Neural cell (in vitro differentiated cells): Measurements from ENCODE around the gene COQ2. TPM values are rescaled to one million over a fixed set of nuclear protein-coding genes. Genes with fewer than 3 reads are reported as not detected.

Experiments used
- H2AFZ ChIP-seq: fragments of 200-600, 300-800 bp; sonication (generic), shearing (Covaris generic); 2 replicates; pipeline ENCODE4 v1.6.0; 2014; ENCODE audit warnings: low read depth, mild to moderate bottlenecking, antibody characterized with exemption, low read length, moderate library complexity
- H3F3A ChIP-seq: fragments of 200-600 bp; shearing (Covaris generic); 2 replicates; pipeline ENCODE4 v1.6.1; 2016; ENCODE audit warnings: mild to moderate bottlenecking, moderate library complexity, mixed read lengths, antibody characterized with exemption, low read length; ENCODE audit not compliant: insufficient read depth, poor library complexity, severe bottlenecking
- H3K27ac ChIP-seq: fragments of 200-600, 300-800 bp; sonication (generic), shearing (Covaris generic); 2 replicates; pipeline ENCODE4 v1.5.1; 2014; ENCODE audit warnings: mild to moderate bottlenecking, low read length, moderate library complexity
- H3K27me3 ChIP-seq: fragments of 300-800, 200-600 bp; sonication (generic), shearing (Covaris generic); 2 replicates; pipeline ENCODE4 v1.6.0; 2014; ENCODE audit warnings: mild to moderate bottlenecking, low read depth, low read length, moderate library complexity; ENCODE audit not compliant: insufficient read depth
- H3K36me3 ChIP-seq: fragments of 300-800, 200-600 bp; sonication (generic), shearing (Covaris generic); 2 replicates; pipeline ENCODE4 v1.5.1; 2014; ENCODE audit warnings: mild to moderate bottlenecking, antibody characterized with exemption, low read length, moderate library complexity; ENCODE audit not compliant: insufficient read depth
- H3K4me2 ChIP-seq: fragments of 300-800, 200-600 bp; sonication (generic), shearing (Covaris generic); 2 replicates; pipeline ENCODE4 v1.6.0; 2014; ENCODE audit warnings: mild to moderate bottlenecking, low read length
- H3K4me3 ChIP-seq: fragments of 300-800, 200-600 bp; sonication (generic), shearing (Covaris generic); 2 replicates; pipeline ENCODE4 v1.5.1; 2014; ENCODE audit warnings: mild to moderate bottlenecking, low read length, moderate library complexity
- H3K79me2 ChIP-seq: fragments of 200-600 bp; shearing (Covaris generic); replicated peaks from 2 replicates; pipeline ENCODE4 v1.6.0; 2014; ENCODE audit warnings: mild to moderate bottlenecking, low read length, moderate library complexity; ENCODE audit not compliant: insufficient read depth
- H3K9ac ChIP-seq: fragments of 300-800, 200-600 bp; sonication (generic), shearing (Covaris generic); 2 replicates; pipeline ENCODE4 v1.6.1; 2016; ENCODE audit warnings: mild to moderate bottlenecking, low read length, mixed read lengths
- H3K9me2 ChIP-seq: fragments of 200-600 bp; shearing (Covaris generic); 2 replicates; pipeline ENCODE4 v1.6.1; 2016; ENCODE audit warnings: mild to moderate bottlenecking, low read length, mixed read lengths; ENCODE audit not compliant: insufficient read depth
- H3K9me3 ChIP-seq: fragments of 200-600, 300-800 bp; sonication (generic), shearing (Covaris generic); 2 replicates; pipeline ENCODE4 v1.6.1; 2016; ENCODE audit warnings: mild to moderate bottlenecking, mixed run types, low read length, moderate library complexity, mixed read lengths
- H4K20me1 ChIP-seq: fragments of 200-600 bp; shearing (Covaris generic); 2 replicates; pipeline ENCODE4 v1.6.1; 2016; ENCODE audit warnings: mild to moderate bottlenecking, mixed run types; ENCODE audit not compliant: insufficient read depth
- CTCF ChIP-seq: fragments of 450-650 bp; IDR thresholded peaks from 2 replicates; pipeline ENCODE4 v1.5.1; 2014; ENCODE audit warnings: antibody characterized with exemption, mild to moderate bottlenecking, moderate library complexity; ENCODE audit not compliant: poor library complexity, severe bottlenecking
- EP300 ChIP-seq: fragments of 450-650 bp; conservative IDR thresholded peaks from 2 replicates; pipeline ENCODE4 v1.6.1; 2014; ENCODE audit warnings: antibody characterized with exemption, mild to moderate bottlenecking, moderate library complexity; ENCODE audit not compliant: poor library complexity, severe bottlenecking
- EZH2 ChIP-seq: fragments of 200-600, 300-800 bp; shearing (Covaris generic), sonication (generic); IDR thresholded peaks from 2 replicates; pipeline ENCODE4 v1.6.1; 2014; ENCODE audit warnings: antibody characterized with exemption, low read length, borderline replicate concordance, mild to moderate bottlenecking; ENCODE audit not compliant: insufficient read depth, poor library complexity, severe bottlenecking
- MXI1 ChIP-seq: fragments of 450-650 bp; conservative IDR thresholded peaks from 2 replicates; pipeline ENCODE4 v1.6.1; 2014; ENCODE audit warnings: antibody characterized with exemption, mild to moderate bottlenecking; ENCODE audit not compliant: poor library complexity, severe bottlenecking
- POLR2AphosphoS5 ChIP-seq: IDR thresholded peaks from 2 replicates; pipeline ENCODE4 v1.6.1; 2012
- RAD21 ChIP-seq: fragments of 450-650 bp; conservative IDR thresholded peaks from 2 replicates; pipeline ENCODE4 v1.6.1; 2014; ENCODE audit warnings: antibody characterized with exemption, mild to moderate bottlenecking, moderate library complexity
- REST ChIP-seq: IDR thresholded peaks from 2 replicates; pipeline ENCODE4 v1.6.1; 2012; ENCODE audit warnings: borderline replicate concordance
- SMC3 ChIP-seq: fragments of 450-650 bp; conservative IDR thresholded peaks from 2 replicates; pipeline ENCODE4 v1.6.1; 2014; ENCODE audit warnings: antibody characterized with exemption, mild to moderate bottlenecking, moderate library complexity; ENCODE audit not compliant: poor library complexity
- TAF1 ChIP-seq: IDR thresholded peaks from 2 replicates; pipeline ENCODE4 v1.6.1; 2012; ENCODE audit warnings: low read depth
- polyA plus RNA-seq: library from polyadenylated mRNA; depleted of rRNA; stranded (reverse); fragments of >200 nt; gene quantifications from 2 replicates; pipeline ENCODE4 v1.2.3, GENCODE V29; 2014

Gene COQ2
- polyA plus RNA-seq, 1 donor from 2014 or later, result 19.8 TPM

- no peaks in the 10 kb centered on the region for H3K27me3 ChIP-seq
- H3K36me3 ChIP-seq, result no peaks in the 10 kb centered on the region
- no peak overlapping the region for H3K4me3 ChIP-seq
- TF ChIP-seq CTCF (no peak), SMC3 (no peak), EZH2 (no peak), TAF1 (no peak), EP300 (no peak), MXI1 (no peak), POLR2AphosphoS5 (no peak), REST (no peak), RAD21 (no peak)
- H3K9me2 ChIP-seq, result no peaks in the 10 kb centered on the region
- no peaks in the 10 kb centered on the region for H3F3A ChIP-seq
- H3K79me2 ChIP-seq, result no peaks in the 10 kb centered on the region
- no peaks in the 10 kb centered on the region for H4K20me1 ChIP-seq
- no peak overlapping the region for H3K27ac ChIP-seq
- H3K4me2 ChIP-seq, result no peak overlapping the region
- H2AFZ ChIP-seq, result no peak overlapping the region
- H3K9me3 ChIP-seq, result no peaks in the 10 kb centered on the region
- H3K9ac ChIP-seq, result no peak overlapping the region
Measured at GRCh38 chr4:83217721-83218522, 66.7 kb downstream of the COQ2 start.

GRCh38 chr4:83216959-83217683 is 67.5 kb downstream of the COQ2 start:
- Histone ChIP-seq H3K9me2 (no peaks in the 10 kb centered on the region), H3F3A (no peaks in the 10 kb centered on the region), H3K79me2 (no peaks in the 10 kb centered on the region), H3K4me2 (no peak overlapping the region), H3K9me3 (no peaks in the 10 kb centered on the region), H3K27me3 (no peaks in the 10 kb centered on the region), H3K9ac (no peak overlapping the region), H3K4me3 (no peak overlapping the region), H2AFZ (no peak overlapping the region), H4K20me1 (no peaks in the 10 kb centered on the region), H3K36me3 (no peaks in the 10 kb centered on the region), H3K27ac (no peak overlapping the region)
- no peak for TF ChIP-seq CTCF
- TF ChIP-seq RAD21, result no peak
